ENCODE data around the gene ZBTB25. TPM values are rescaled to one million over a fixed set of nuclear protein-coding genes. Genes with fewer than 3 reads are reported as not detected.

Gene ZBTB25
- total and polyA plus RNA-seq, 8 donors: 2.3 to 10.1 (median 3.6) TPM

- WGBS, 5 donors: 88 to 92% (median 90%) methylated on average over 3 of the region's 3 CpGs
- DNase-seq: no peak
- peaks cover 0 to 10% (median 0%) of the 10 kb centered on the region in 4 donors for H3K4me1 ChIP-seq
- H3K4me3 ChIP-seq: no peak overlapping the region
- H3K36me3 ChIP-seq: peaks cover 0 to 43% (median 39%) of the 10 kb centered on the region in 4 donors
- intact Hi-C loops (cut with DNase I; ENCODE audit: low total_unique reads): no loop called here
- TF ChIP-seq EP300 (IDR thresholded peaks at IDR 0.05) (no peak), POLR2A (IDR thresholded peaks at IDR 0.05) (no peak), CTCF (IDR thresholded peaks at IDR 0.05) (no peak), POLR2AphosphoS5 (IDR thresholded peaks at IDR 0.05) (no peak)
- no peaks in the 10 kb centered on the region for H3K9me3 ChIP-seq
- no peaks in the 10 kb centered on the region for H3K27me3 ChIP-seq
- no peak overlapping the region for H3K27ac ChIP-seq
These were observed 10.2 kb downstream of the ZBTB25 start for GRCh38 chr14:64493455-64493854.

GRCh38 chr14:64491637-64492036 lies 12.0 kb downstream of the ZBTB25 start:
- TF ChIP-seq POLR2A (IDR thresholded peaks at IDR 0.05) (no peak), CTCF (IDR thresholded peaks at IDR 0.05) (no peak), EP300 (IDR thresholded peaks at IDR 0.05) (no peak), POLR2AphosphoS5 (IDR thresholded peaks at IDR 0.05) (no peak)
- intact Hi-C loops (cut with DNase I; ENCODE audit: low total_unique reads): no loop called here
- no peak for DNase-seq
- no peaks in the 10 kb centered on the region for H3K4me1 ChIP-seq
- 85 to 93% (median 91%) methylated on average over 2 of the region's 2 CpGs for WGBS, 5 donors
- peaks cover 4 to 62% (median 54%) of the 10 kb centered on the region in 4 donors for H3K36me3 ChIP-seq
- no peaks in the 10 kb centered on the region for H3K9me3 ChIP-seq
- H3K27ac ChIP-seq: no peak overlapping the region
- no peaks in the 10 kb centered on the region for H3K27me3 ChIP-seq
- no peak overlapping the region for H3K4me3 ChIP-seq

GRCh38 chr14:64488590-64489099 lies 15.0 kb downstream of the ZBTB25 start:
- H3K27ac ChIP-seq: no peak overlapping the region
- TF ChIP-seq CTCF (IDR thresholded peaks at IDR 0.05): no peak
- no peak for TF ChIP-seq POLR2A (IDR thresholded peaks at IDR 0.05)
- TF ChIP-seq EP300 (IDR thresholded peaks at IDR 0.05): no peak
- TF ChIP-seq POLR2AphosphoS5 (IDR thresholded peaks at IDR 0.05): no peak
- 78 to 95% (median 87%) methylated on average over 5 of the region's 5 CpGs for WGBS, 5 donors
- peaks cover 12 to 68% (median 63%) of the 10 kb centered on the region in 4 donors for H3K36me3 ChIP-seq
- no peak overlapping the region for H3K4me3 ChIP-seq
- H3K9me3 ChIP-seq: no peaks in the 10 kb centered on the region
- no peaks in the 10 kb centered on the region for H3K27me3 ChIP-seq
- H3K4me1 ChIP-seq: no peaks in the 10 kb centered on the region
- no peak for DNase-seq
- intact Hi-C loops (cut with DNase I; ENCODE audit: low total_unique reads): no loop called here

GRCh38 chr14:64478634-64479250 lies 24.9 kb downstream of the ZBTB25 start:
- Histone ChIP-seq H3K4me3 (no peak overlapping the region), H3K27ac (no peak overlapping the region), H3K4me1 (no peaks in the 10 kb centered on the region), H3K36me3 (peaks cover 0 to 25% (median 11%) of the 10 kb centered on the region in 4 donors), H3K27me3 (no peaks in the 10 kb centered on the region), H3K9me3 (no peaks in the 10 kb centered on the region)
- intact Hi-C loops (cut with DNase I; ENCODE audit: low total_unique reads): no loop called here
- TF ChIP-seq POLR2AphosphoS5 (IDR thresholded peaks at IDR 0.05) (no peak), EP300 (IDR thresholded peaks at IDR 0.05) (no peak), POLR2A (IDR thresholded peaks at IDR 0.05) (no peak), CTCF (IDR thresholded peaks at IDR 0.05) (peak in 2 of 7 experiments; percentile 20 to 47)
- peak in 1 of 2 donors; percentile 56 for DNase-seq
